BLaER1 (cell line): Measurements from ENCODE around the gene OR2T10.
"Not testable (repeated sequence)": the region's sequence is repeated elsewhere in the genome, so short reads cannot be mapped to it uniquely, and the experiment has no call there.

Experiments used
- H3K27ac ChIP-seq: shearing (Covaris generic); formaldehyde crosslinking; 2 replicates; pipeline ENCODE4 v1.8.1; 2022
- H3K27me3 ChIP-seq: shearing (Covaris generic); formaldehyde crosslinking; 2 replicates; pipeline ENCODE4 v1.8.1; 2022
- H3K36me3 ChIP-seq: shearing (Covaris generic); formaldehyde crosslinking; 2 replicates; pipeline ENCODE4 v1.8.1; 2022
- H3K4me1 ChIP-seq: shearing (Covaris generic); formaldehyde crosslinking; 2 replicates; pipeline ENCODE4 v1.8.1; 2022
- H3K4me2 ChIP-seq: shearing (Covaris generic); formaldehyde crosslinking; 2 replicates; pipeline ENCODE4 v1.8.1; 2022
- H3K4me3 ChIP-seq: shearing (Covaris generic); formaldehyde crosslinking; 2 replicates; pipeline ENCODE4 v1.8.1; 2022
- H3K9ac ChIP-seq: shearing (Covaris generic); formaldehyde crosslinking; 2 replicates; pipeline ENCODE4 v1.8.1; 2022
- H3K9me3 ChIP-seq: shearing (Covaris generic); formaldehyde crosslinking; 2 replicates; pipeline ENCODE4 v1.8.1; 2022
- H4K20me1 ChIP-seq: shearing (Covaris generic); formaldehyde crosslinking; 2 replicates; pipeline ENCODE4 v1.8.1; 2022

The OR2T10 gene

DNA sequence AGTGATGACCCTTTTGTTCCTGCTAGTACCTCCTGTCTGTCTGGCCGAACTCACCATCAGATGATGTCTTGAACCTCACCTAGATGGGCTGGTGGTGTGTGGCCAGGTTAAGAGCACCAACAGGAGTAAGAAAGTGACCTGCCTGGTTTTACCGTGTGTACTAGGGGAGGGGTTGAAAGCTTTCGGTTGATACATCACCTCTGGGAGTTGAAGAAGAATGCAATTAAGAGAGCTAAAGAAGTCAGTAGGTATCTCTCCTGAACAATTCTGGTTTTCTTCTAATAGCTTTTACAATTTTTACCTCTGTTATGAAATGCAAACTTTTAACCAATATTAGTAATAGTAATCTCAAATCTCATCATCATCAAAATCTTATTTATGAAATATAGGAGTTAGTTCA lies 34.8 kb downstream of the OR2T10 start, which contains the start of gene OR2T29:
OR2T29 (minus strand) TSS at position 101 of the 400 bp plus-strand sequence. CDS start 3,281 bp downstream, outside the sequence.
- not testable (repeated sequence) for H4K20me1 ChIP-seq, H3K9me3 ChIP-seq, H3K4me1 ChIP-seq, H3K36me3 ChIP-seq, H3K27ac ChIP-seq, H3K9ac ChIP-seq, H3K4me2 ChIP-seq, H3K27me3 ChIP-seq, H3K4me3 ChIP-seq

DNA sequence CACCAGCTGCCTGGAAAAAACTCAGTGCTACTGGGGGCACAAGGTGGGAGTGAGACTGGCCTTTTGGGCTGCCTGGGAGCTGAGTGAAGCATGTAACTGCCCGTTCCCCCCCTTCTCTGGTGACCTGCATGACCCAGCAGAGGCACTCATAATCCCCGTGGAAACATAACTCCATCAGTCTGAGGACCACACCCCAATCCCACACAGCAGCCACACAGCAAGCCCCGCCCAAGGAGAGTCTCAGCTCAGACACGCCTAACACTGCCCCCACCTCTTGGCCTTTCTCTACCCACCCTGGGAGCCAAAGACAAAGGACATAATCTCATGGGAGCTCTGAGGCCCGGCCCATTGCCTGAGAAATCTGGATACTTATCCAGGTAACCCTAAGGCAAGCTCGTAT lies 46.5 kb downstream of the OR2T10 start:
- not testable (repeated sequence) for H3K27ac ChIP-seq, H3K27me3 ChIP-seq, H3K9ac ChIP-seq, H3K4me3 ChIP-seq, H3K9me3 ChIP-seq, H3K4me2 ChIP-seq, H3K36me3 ChIP-seq, H4K20me1 ChIP-seq, H3K4me1 ChIP-seq

DNA sequence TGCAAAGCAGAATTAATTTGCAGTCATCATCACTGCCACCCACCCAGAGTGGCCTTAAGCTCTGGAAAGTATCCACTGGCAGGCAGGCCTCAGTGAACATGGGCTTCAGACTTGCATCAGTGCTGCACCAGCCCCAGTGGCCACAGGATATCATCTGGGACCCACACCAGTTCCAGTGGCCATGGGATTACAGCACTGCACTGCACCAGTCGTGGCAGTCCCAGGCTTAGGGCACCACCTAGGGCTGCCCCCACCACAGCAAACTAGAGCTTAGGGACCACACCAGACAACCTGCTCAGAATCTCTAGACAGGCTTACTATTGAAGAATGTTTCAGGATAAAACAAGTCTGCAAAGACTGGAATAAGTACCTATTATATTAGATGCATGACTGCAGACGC lies 50.1 kb downstream of the OR2T10 start:
- H3K4me3 ChIP-seq, H3K9ac ChIP-seq, H3K36me3 ChIP-seq, H4K20me1 ChIP-seq, H3K27ac ChIP-seq, H3K4me2 ChIP-seq, H3K9me3 ChIP-seq, H3K4me1 ChIP-seq, H3K27me3 ChIP-seq: not testable (repeated sequence)
